SH-SY5Y (cell line): Measurements from ENCODE around the gene AUP1.

ENCODE experiments used
- GATA2 ChIP-seq: IDR thresholded peaks from 2 replicates; pipeline ENCODE4 v1.6.1; 2011; ENCODE audit warnings: mild to moderate bottlenecking, low read depth, low read length
- GATA3 ChIP-seq: IDR thresholded peaks from 2 replicates; pipeline ENCODE4 v1.6.1; 2011; ENCODE audit warnings: low read depth, mild to moderate bottlenecking, low read length, moderate library complexity

- TF ChIP-seq GATA2 (0 out of 2 replicates have a peak, but pooled peaks have one; percentile 7), GATA3 (no peak)
These were observed at the start of gene AUP1, which contains the start of gene HTRA2 for GRCh38 chr2:74529357-74530238.
